GM18870 (cell line): Measurements from ENCODE around the gene CCDC149.

Experiments
- ATAC-seq: cut with Tn5 transposase; IDR thresholded peaks from one replicate; pipeline ENCODE4 v1.9.1; 2021; ENCODE audit warnings: moderate library complexity; ENCODE audit not compliant: unreplicated experiment

The CCDC149 gene

GRCh38 chr4:24778464-24779225 lies 134.2 kb downstream of the CCDC149 start:
- ATAC-seq, result no peak

- no peak for ATAC-seq
Measured at GRCh38 chr4:24777536-24778463, 135.0 kb downstream of the CCDC149 start.

DNA sequence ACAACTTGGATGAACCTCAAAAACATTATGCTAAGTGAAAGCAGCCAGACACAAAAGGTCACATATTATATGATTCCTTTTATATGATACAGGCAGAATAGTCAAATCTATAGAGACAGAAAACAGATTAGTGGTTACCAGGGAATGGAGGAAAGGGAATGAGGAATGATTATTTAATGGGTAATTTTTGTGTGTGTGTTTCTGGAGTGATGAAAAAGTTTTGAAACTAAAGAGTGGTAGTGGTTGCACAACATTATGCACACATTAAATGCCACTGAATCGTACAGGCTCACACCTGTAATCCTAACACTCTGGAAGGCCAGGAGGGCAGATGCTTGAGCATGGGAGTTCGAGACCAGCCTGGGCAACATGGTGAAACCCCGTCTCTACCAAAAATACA lies 137.1 kb downstream of the CCDC149 start:
- no peak for ATAC-seq

GRCh38 chr4:24775032-24775605 lies 137.7 kb downstream of the CCDC149 start:
- ATAC-seq, result no peak

- no peak for ATAC-seq
Measured at GRCh38 chr4:24774452-24774851, 138.4 kb downstream of the CCDC149 start.

GRCh38 chr4:24772952-24773351 lies 139.9 kb downstream of the CCDC149 start:
- ATAC-seq, result no peak

DNA sequence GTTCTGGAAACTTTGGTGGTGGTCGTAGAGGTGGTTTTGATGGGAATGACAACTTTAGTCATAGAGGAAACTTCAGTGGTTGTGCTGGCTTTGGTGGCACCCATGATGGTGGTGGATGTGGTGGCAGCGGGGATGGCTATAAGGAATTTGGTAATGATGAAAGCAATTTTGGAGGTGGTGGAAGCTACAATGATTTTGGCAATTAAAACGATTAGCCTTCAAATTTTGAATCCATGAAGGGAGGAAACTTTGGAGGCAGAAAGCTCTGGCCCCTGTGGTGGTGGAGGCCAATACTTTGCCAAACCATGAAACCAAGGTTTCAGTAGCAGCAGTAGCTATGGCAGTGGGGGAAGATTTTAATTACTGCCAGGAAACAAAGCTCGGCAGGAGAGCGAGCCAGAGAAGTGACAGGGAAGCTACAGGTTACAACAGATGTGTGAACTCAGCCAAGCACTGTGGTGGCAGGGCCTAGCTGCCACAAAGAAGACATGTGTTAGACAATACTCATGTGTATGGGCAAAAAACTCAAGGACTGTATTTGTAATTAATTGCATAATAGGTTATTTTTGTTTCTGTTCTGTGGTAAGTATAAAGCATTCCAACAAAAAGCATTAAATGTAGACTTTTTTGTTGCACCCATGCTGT lies 140.7 kb downstream of the CCDC149 start:
- no peak for ATAC-seq

DNA sequence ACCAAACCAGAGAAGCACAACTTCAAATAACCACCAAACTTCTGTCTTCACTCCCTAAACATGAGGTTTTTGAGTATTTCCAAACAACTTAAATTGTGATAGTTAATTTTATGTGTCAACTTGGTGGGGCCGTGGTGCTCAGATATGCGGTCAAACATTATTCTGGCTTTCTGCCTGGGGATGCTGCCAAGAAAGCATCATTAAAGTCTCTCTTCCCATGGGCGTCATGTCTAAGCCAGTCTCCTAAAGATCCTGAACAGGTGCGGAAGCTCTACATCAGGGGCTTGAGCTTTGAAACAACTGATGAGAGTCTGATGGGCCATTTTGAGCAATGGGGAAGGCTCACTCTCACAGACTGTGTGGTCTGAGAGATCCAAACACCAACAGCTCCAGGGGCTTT lies 141.6 kb downstream of the CCDC149 start:
- no peak for ATAC-seq

- no peak for ATAC-seq
Measured at GRCh38 chr4:24770667-24771066, 142.2 kb downstream of the CCDC149 start.

GRCh38 chr4:24770032-24770584 lies 142.7 kb downstream of the CCDC149 start:
- peak; percentile 89 for ATAC-seq

- ATAC-seq, result no peak
Measured at GRCh38 chr4:24769571-24769970, 143.3 kb downstream of the CCDC149 start.

GRCh38 chr4:24768604-24769003 lies 144.2 kb downstream of the CCDC149 start:
- ATAC-seq, result peak; percentile 66

DNA sequence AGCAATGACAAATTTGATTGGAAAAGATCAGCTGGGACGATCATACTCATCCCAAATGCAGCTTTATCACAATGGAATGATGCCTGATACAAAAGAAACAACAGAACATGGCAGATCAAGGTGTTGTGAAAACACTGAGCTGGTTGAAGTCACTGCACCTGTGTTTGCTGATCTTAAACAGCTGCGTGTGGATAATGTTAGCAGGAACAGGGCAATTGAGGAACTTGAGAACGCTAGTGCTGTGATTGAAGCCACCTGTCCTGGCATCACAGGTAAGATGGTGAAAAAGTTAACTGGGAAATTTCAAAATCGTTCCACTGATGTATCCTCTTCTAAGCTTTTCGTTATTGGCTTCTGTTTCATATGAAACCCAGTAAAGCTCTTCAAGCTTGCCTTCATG lies 144.8 kb downstream of the CCDC149 start:
- ATAC-seq, result no peak

- no peak for ATAC-seq
Measured at GRCh38 chr4:24765376-24765988, 147.4 kb downstream of the CCDC149 start.

- no peak for ATAC-seq
Measured at GRCh38 chr4:24764345-24764744, 148.5 kb downstream of the CCDC149 start.

- no peak for ATAC-seq
Measured at GRCh38 chr4:24763631-24764297, 149.1 kb downstream of the CCDC149 start.
